Thyroid gland (tissue), 4 donors: Measurements from ENCODE around the gene TRIM68. TPM values are rescaled to one million over a fixed set of nuclear protein-coding genes. Genes with fewer than 3 reads are reported as not detected.

Experiments
- DNase-seq, 2 donors: peaks; one replicate each; pipeline ENCODE4 v3.0.0-alpha.2; 2019
- H3K27ac ChIP-seq, 3 donors: fragments of 200-600 bp; sonication (generic); 1 replicate in 2 of 3; 2 replicates in 1 of 3; pipeline ENCODE4 v1.5.1; 2016 to 2019; ENCODE audit warnings: mild to moderate bottlenecking in 1 of 3, moderate library complexity in 1 of 3
- H3K27me3 ChIP-seq: fragments of 200-600 bp; sonication (generic); one replicate; pipeline ENCODE4 v1.5.1; 2019
- H3K36me3 ChIP-seq, 2 donors: fragments of 200-600 bp; sonication (generic); one replicate each; pipeline ENCODE4 v1.5.1; 2016 to 2019
- H3K4me1 ChIP-seq, 2 donors: fragments of 200-600 bp; sonication (generic); one replicate each; pipeline ENCODE4 v1.5.1; 2017 to 2019
- H3K4me3 ChIP-seq, 3 donors: fragments of 200-600 bp; sonication (generic); replicated peaks in 1 of 3; 1 replicate in 2 of 3; 2 replicates in 1 of 3; pipeline ENCODE4 v1.5.1; 2016; ENCODE audit warnings: mild to moderate bottlenecking in 1 of 3
- H3K9me3 ChIP-seq: fragments of 200-600 bp; sonication (generic); one replicate; pipeline ENCODE4 v1.5.1; 2017
- POLR2A ChIP-seq, 2 donors: fragments of 450-650 bp; IDR thresholded peaks; one replicate each; pipeline ENCODE4 v1.6.1; 2017; ENCODE audit warnings: antibody characterized with exemption in 2 of 2, mild to moderate bottlenecking in 2 of 2, moderate library complexity in 1 of 2
- WGBS, 2 donors: methylation state at CpG; one replicate each; pipeline ENCODE4 v1.1.5; 2017; 5-methylcytosine and 5-hydroxymethylcytosine counted together
- intact Hi-C: fragments of 100-400 bp; cut with DNase I; formaldehyde crosslinking; loops from one replicate; pipeline ENCODE4 v1.15.1; 2023
- total RNA-seq, 4 donors: library from RNA; depleted of rRNA; stranded (reverse); fragments of >200 nt; gene quantifications; one replicate each; pipeline ENCODE4 v1.2.3, GENCODE V29; 2016
- TF ChIP-seq, protein P1 (sequence below), 6 experiments: fragments of 200-600 bp in 3 of 6; fragments of 450-650 bp in 3 of 6; sonication (generic) in 3 of 6; IDR thresholded peaks; one replicate each; pipeline ENCODE4 v1.5.1; 2016 to 2019; ENCODE audit warnings: antibody characterized with exemption in 6 of 6, mild to moderate bottlenecking in 2 of 6, inconsistent platforms in 1 of 6, moderate library complexity in 1 of 6

The TRIM68 gene
- total RNA-seq, 4 donors from 2014 or later: 26.4 to 40.2 (median 36.2) TPM

DNA sequence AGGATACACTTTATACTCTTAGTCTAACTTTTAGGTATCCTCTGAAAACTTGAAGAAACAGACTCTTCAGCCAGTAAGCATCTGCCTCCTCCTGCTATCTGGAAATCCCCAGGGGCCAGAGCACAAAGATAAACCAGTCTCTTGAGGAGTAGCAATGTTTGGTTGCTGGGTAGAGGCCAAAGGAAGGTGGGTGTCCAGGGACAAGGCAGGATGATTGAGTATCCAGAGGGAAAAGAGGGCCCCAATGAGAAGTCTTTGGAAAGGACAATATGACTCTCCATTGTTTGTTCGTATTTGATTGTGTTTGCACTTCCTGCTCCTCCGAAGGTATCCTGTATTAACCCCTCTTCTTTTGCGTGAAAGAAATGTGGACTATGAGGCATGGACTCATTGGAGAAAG, 19.0 kb downstream of the TRIM68 start:
- TF ChIP-seq, protein P1, sequence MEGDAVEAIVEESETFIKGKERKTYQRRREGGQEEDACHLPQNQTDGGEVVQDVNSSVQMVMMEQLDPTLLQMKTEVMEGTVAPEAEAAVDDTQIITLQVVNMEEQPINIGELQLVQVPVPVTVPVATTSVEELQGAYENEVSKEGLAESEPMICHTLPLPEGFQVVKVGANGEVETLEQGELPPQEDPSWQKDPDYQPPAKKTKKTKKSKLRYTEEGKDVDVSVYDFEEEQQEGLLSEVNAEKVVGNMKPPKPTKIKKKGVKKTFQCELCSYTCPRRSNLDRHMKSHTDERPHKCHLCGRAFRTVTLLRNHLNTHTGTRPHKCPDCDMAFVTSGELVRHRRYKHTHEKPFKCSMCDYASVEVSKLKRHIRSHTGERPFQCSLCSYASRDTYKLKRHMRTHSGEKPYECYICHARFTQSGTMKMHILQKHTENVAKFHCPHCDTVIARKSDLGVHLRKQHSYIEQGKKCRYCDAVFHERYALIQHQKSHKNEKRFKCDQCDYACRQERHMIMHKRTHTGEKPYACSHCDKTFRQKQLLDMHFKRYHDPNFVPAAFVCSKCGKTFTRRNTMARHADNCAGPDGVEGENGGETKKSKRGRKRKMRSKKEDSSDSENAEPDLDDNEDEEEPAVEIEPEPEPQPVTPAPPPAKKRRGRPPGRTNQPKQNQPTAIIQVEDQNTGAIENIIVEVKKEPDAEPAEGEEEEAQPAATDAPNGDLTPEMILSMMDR (IDR thresholded peaks at IDR 0.05): no peak
- TF ChIP-seq POLR2A (IDR thresholded peaks at IDR 0.05): no peak
- Histone ChIP-seq H3K4me1 (no peaks in the 10 kb centered on the region), H3K36me3 (no peaks in the 10 kb centered on the region), H3K4me3 (no peak overlapping the region), H3K27me3 (no peaks in the 10 kb centered on the region), H3K9me3 (no peaks in the 10 kb centered on the region), H3K27ac (no peak overlapping the region)
- intact Hi-C loops: no loop called here
- DNase-seq: no peak
- 64 to 78% methylated on average over 3 of the region's 3 CpGs for WGBS, 2 donors

DNA sequence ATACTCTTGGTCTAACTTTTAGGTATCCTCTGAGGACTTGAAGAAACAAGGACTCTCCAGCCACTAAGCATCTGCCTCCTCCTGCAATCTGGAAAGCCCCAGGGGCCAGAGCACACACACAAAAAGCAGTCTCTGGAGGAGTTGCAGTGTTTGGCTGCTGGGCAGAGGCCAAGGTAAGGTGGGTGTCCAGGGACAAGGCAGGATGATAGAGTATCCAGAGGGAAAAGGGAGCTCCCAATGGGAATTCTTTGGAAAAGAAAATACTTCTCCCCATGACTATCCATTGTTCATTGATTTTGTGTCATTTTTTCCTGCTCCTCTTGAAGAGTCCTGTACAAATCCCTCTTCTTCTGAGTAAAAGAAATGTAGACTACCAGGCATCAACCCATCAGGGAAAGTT, 26.6 kb downstream of the TRIM68 start, which contains the start of gene OR52I2:
Gene OR52I2 (plus strand): TSS at position 301 of the 400 bp plus-strand sequence.
- TF ChIP-seq POLR2A (IDR thresholded peaks at IDR 0.05): no peak
- TF ChIP-seq, protein P1 (IDR thresholded peaks at IDR 0.05): no peak
- Histone ChIP-seq H3K27me3 (no peaks in the 10 kb centered on the region), H3K4me3 (no peak within 1 kb of the TSS), H3K36me3 (no peaks in the 10 kb centered on the region), H3K27ac (no peak within 1 kb of the TSS), H3K4me1 (no peaks in the 10 kb centered on the region), H3K9me3 (no peaks in the 10 kb centered on the region)
- intact Hi-C loops: no loop called here
- no peak for DNase-seq

DNA sequence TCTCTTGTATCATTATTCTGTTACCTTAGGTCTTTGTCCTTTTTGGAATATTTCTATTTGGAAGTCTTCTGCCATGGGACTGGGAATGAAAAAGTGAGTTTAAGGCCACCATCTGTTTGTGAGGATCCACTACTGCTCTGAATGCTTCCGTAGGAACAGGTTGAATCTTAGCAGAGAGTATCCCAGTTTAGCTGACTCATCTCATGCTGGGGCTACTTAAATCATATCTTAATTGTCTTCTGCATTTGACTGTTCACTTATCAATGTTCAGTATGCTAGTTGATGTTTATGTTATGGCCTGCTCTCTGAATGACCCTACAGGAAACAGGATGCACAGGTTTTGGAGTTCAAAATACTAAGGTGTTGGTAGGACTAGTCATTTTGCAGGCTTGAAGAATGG, 27.9 kb downstream of the TRIM68 start:
- Histone ChIP-seq H3K4me1 (no peaks in the 10 kb centered on the region), H3K9me3 (no peaks in the 10 kb centered on the region), H3K27me3 (no peaks in the 10 kb centered on the region), H3K4me3 (no peak overlapping the region), H3K27ac (no peak overlapping the region), H3K36me3 (no peaks in the 10 kb centered on the region)
- intact Hi-C loops: no loop called here
- WGBS, 2 donors: 88 to 91% methylated on average over 1 of the region's 1 CpG
- DNase-seq: no peak
- no peak for TF ChIP-seq POLR2A (IDR thresholded peaks at IDR 0.05)
- TF ChIP-seq, protein P1 (IDR thresholded peaks at IDR 0.05): no peak

DNA sequence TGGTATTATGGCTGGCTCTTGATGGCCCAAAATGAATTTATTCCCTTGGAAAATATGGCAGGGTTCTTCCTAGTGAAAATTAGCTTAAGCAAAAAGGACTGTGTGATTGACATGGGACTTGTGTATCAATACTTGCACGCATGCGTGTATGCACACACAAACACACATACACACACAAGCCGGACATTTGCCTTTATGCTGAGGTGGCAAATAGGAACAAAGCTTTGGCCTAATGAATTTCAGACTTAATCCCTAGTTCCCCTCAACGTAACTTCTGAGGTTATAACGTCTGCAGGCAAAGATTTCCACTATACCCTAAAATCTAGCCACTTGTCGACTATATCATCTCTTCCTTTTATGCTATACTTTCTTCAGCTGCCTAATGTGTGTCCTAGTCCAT, 29.4 kb downstream of the TRIM68 start:
- Histone ChIP-seq H3K4me3 (no peak overlapping the region), H3K27me3 (no peaks in the 10 kb centered on the region), H3K9me3 (no peaks in the 10 kb centered on the region), H3K4me1 (no peaks in the 10 kb centered on the region), H3K27ac (no peak overlapping the region), H3K36me3 (no peaks in the 10 kb centered on the region)
- intact Hi-C loops: no loop called here
- no peak for DNase-seq
- 85 to 89% methylated on average over 6 of the region's 6 CpGs for WGBS, 2 donors
- TF ChIP-seq, protein P1 (IDR thresholded peaks at IDR 0.05): no peak
- TF ChIP-seq POLR2A (IDR thresholded peaks at IDR 0.05): no peak

DNA sequence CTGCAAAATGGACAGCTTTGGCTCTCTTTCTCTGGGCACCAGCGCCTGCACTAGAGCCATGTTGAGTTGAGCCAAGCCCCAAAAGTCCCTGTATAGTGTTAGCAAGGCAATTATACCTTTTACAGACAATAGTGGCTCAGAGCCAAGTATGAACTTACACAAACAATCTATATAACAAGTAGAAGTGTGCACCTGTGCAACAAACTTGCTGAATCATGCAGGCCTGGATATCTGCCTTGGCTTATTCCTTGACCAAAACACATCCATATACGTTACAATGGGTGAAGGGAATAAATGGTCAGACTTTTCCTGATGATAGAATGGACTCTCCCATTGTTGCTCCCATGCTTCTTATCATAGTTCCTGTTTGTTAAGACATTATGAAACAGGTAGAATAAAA, 30.3 kb downstream of the TRIM68 start:
- Histone ChIP-seq H3K4me1 (no peaks in the 10 kb centered on the region), H3K9me3 (no peaks in the 10 kb centered on the region), H3K27me3 (no peaks in the 10 kb centered on the region), H3K27ac (no peak overlapping the region), H3K36me3 (no peaks in the 10 kb centered on the region), H3K4me3 (no peak overlapping the region)
- no peak for TF ChIP-seq POLR2A (IDR thresholded peaks at IDR 0.05)
- TF ChIP-seq, protein P1 (IDR thresholded peaks at IDR 0.05): no peak
- intact Hi-C loops: no loop called here
- no peak for DNase-seq
- WGBS, 2 donors: 86 to 92% methylated on average over 2 of the region's 2 CpGs
